HepG2 (cell line): ENCODE data around the gene AK2. TPM values are rescaled to one million over a fixed set of nuclear protein-coding genes. Genes with fewer than 3 reads are reported as not detected.

Experiments
- ATAC-seq: fragments of 200-7000 bp; cut with Tn5 transposase; 3 replicates; pipeline ENCODE4 v1.9.1; 2020; ENCODE audit warnings: mild to moderate bottlenecking, moderate library complexity
- BruUV-seq: library from RNA; stranded (reverse); fragments of 400-500 nt; replicated peaks from 2 replicates; lab custom pipeline; 2021; lab: Mats Ljungman, UMichigan
- CTCF ChIA-PET: fragments of 300-600 bp; formaldehyde crosslinking; extraction: SDS; loops from one replicate; lab custom pipeline; 2021; ENCODE audit warnings: low total read pairs, inconsistent platforms, low intra/inter-chr PET ratio; lab: Yijun Ruan, JAX
- POLR2A ChIA-PET: fragments of 350-600 bp; sonication (Branson Sonifier 250); formaldehyde crosslinking; loops from one replicate; lab custom pipeline; 2020; ENCODE audit warnings: antibody characterized with exemption, inconsistent platforms; lab: Yijun Ruan, JAX
- DNase-seq: peaks from one replicate; pipeline ENCODE4 v3.0.0-alpha.2; 2015; ENCODE audit warnings: low spot score
- FAIRE-seq: peaks from 3 replicates; lab custom pipeline; 2011; peaks lifted over from hg19 to GRCh38; lab: Jason Lieb, UNC
- H2AFZ ChIP-seq: one replicate; pipeline ENCODE4 v1.6.1; 2011; ENCODE audit warnings: low read length, inconsistent platforms
- H3K27ac ChIP-seq: fragments of 300-600 bp; 3 replicates; pipeline ENCODE4 v1.8.0; 2011; ENCODE audit warnings: mixed run types, mild to moderate bottlenecking, mixed read lengths, low read length, inconsistent platforms; ENCODE audit not compliant: insufficient read depth; ENCODE audit errors: extremely low read length
- H3K27me3 ChIP-seq, 2 experiments: fragments of 200-600 bp in 1 of 2; 2 replicates in 1 of 2; 3 replicates in 1 of 2; pipeline versions ENCODE4 v1.6.0 to v1.8.0; 2011; ENCODE audit warnings: low read length in 2 of 2, mild to moderate bottlenecking in 2 of 2, moderate library complexity in 2 of 2, inconsistent platforms in 1 of 2; ENCODE audit not compliant: insufficient read depth in 2 of 2, control insufficient read depth in 1 of 2
- H3K36me3 ChIP-seq, 2 experiments: fragments of 200-600 bp in 1 of 2; replicated peaks in 1 of 2; 2 replicates in 1 of 2; 3 replicates in 1 of 2; pipeline versions ENCODE4 v1.5.1 to v1.8.0; 2011; ENCODE audit warnings: low read length in 2 of 2, inconsistent platforms in 1 of 2; ENCODE audit not compliant: insufficient read depth in 2 of 2, control insufficient read depth in 1 of 2
- H3K4me1 ChIP-seq: 2 replicates; pipeline ENCODE4 v1.5.1; 2012; ENCODE audit warnings: low read length, inconsistent platforms; ENCODE audit not compliant: insufficient read depth
- H3K4me2 ChIP-seq: 2 replicates; pipeline ENCODE4 v1.6.0; 2011; ENCODE audit warnings: low read depth, low read length, inconsistent platforms
- H3K4me3 ChIP-seq, 3 experiments: fragments of 200-600 bp in 1 of 3; sonication (generic), shearing (Covaris generic) in 1 of 3; replicated peaks in 1 of 3; 2 replicates each; pipeline ENCODE4 v1.5.1; 2011 to 2016; ENCODE audit warnings: low read length in 3 of 3, inconsistent platforms in 2 of 3, low read depth in 2 of 3, mild to moderate bottlenecking in 2 of 3, control low read depth in 1 of 3, mixed read lengths in 1 of 3; ENCODE audit not compliant: insufficient read depth in 1 of 3
- H3K79me2 ChIP-seq: one replicate; pipeline ENCODE4 v1.6.1; 2011; ENCODE audit warnings: low read length, inconsistent platforms; ENCODE audit not compliant: insufficient read depth
- H3K9ac ChIP-seq: 2 replicates; pipeline ENCODE4 v1.6.0; 2011; ENCODE audit warnings: mild to moderate bottlenecking, low read depth, low read length, inconsistent platforms; ENCODE audit not compliant: insufficient read depth
- H3K9me3 ChIP-seq: 2 replicates; pipeline ENCODE4 v1.5.1; 2012; ENCODE audit warnings: mild to moderate bottlenecking, low read length
- H4K20me1 ChIP-seq: 2 replicates; pipeline ENCODE4 v1.6.0; 2011; ENCODE audit warnings: inconsistent platforms, mild to moderate bottlenecking, low read length, moderate library complexity; ENCODE audit not compliant: insufficient read depth
- AHR ChIP-seq: IDR thresholded peaks from 2 replicates; pipeline ENCODE4 v1.6.1; 2018; ENCODE audit warnings: missing genetic modification reagents, missing compliant biosample characterization
- HOXD1 ChIP-seq: sonication (generic); formaldehyde crosslinking; IDR thresholded peaks from 2 replicates; pipeline ENCODE4 v1.5.0; 2020; ENCODE audit warnings: missing genetic modification reagents
- PAX8 ChIP-seq: sonication (generic); formaldehyde crosslinking; IDR thresholded peaks from 2 replicates; pipeline ENCODE4 v1.8.0; 2022; ENCODE audit warnings: mild to moderate bottlenecking, missing genetic modification reagents, borderline replicate concordance
- SAFB2 ChIP-seq: sonication (generic); formaldehyde crosslinking; IDR thresholded peaks from 2 replicates; pipeline ENCODE4 v1.5.1; 2020; ENCODE audit warnings: missing genetic modification reagents, low read depth, mild to moderate bottlenecking, borderline replicate concordance
- TAF15 ChIP-seq: fragments of 200-400 bp; formaldehyde crosslinking; IDR thresholded peaks from one replicate; pipeline ENCODE4 v1.6.1; 2018; ENCODE audit warnings: mild to moderate bottlenecking, low read depth, low read length; ENCODE audit not compliant: poor library complexity, severe bottlenecking
- ZC3H13 ChIP-seq: sonication (generic); formaldehyde crosslinking; IDR thresholded peaks from 2 replicates; pipeline ENCODE4 v1.8.1; 2023; ENCODE audit warnings: mild to moderate bottlenecking, missing genetic modification reagents, moderate library complexity
- ZC3H4 ChIP-seq: sonication (generic); formaldehyde crosslinking; IDR thresholded peaks from 2 replicates; pipeline ENCODE4 v1.4.0; 2020; ENCODE audit warnings: missing genetic modification reagents, borderline replicate concordance
- ZKSCAN1 ChIP-seq: fragments of 150-350 bp; IDR thresholded peaks from 2 replicates; pipeline ENCODE4 v1.6.1; 2014; ENCODE audit warnings: low read length
- ZNF136 ChIP-seq: sonication (generic); formaldehyde crosslinking; IDR thresholded peaks from 2 replicates; pipeline ENCODE4 v1.8.1; 2022; ENCODE audit warnings: low read depth, mild to moderate bottlenecking, moderate library complexity, missing genetic modification reagents
- ZNF224 ChIP-seq: sonication (generic); formaldehyde crosslinking; IDR thresholded peaks from 2 replicates; pipeline ENCODE4 v1.5.0; 2020; ENCODE audit warnings: mild to moderate bottlenecking, missing genetic modification reagents
- ZNF543 ChIP-seq: sonication (generic); formaldehyde crosslinking; IDR thresholded peaks from 2 replicates; pipeline ENCODE4 v1.4.0; 2020; ENCODE audit warnings: mild to moderate bottlenecking, missing genetic modification reagents
- ZNF737 ChIP-seq: sonication (generic); formaldehyde crosslinking; IDR thresholded peaks from 2 replicates; pipeline ENCODE4 v1.5.0; 2020; ENCODE audit warnings: missing genetic modification reagents, mild to moderate bottlenecking, borderline replicate concordance
- WGBS: methylation state at CpG from one replicate; pipeline ENCODE4 v1.1.6; 2017; ENCODE audit warnings: low lambda C conversion rate; 5-methylcytosine and 5-hydroxymethylcytosine counted together
- in situ Hi-C: cut with HindIII; loops from 2 replicates; pipeline ENCODE4 v1.10.0; 2017; ENCODE audit warnings: low pct_unique_long_range_greater_than_20kb; ENCODE audit not compliant: extremely low pct_ligation_motif_present
- intact Hi-C: fragments of 100-400 bp; cut with micrococcal nuclease; formaldehyde crosslinking; loops from one replicate; pipeline ENCODE4 v1.10.0; 2022; ENCODE audit not compliant: unreplicated experiment
- polyA plus RNA-seq, 8 experiments: library from polyadenylated mRNA; depleted of rRNA in 3 of 8; stranded (reverse) in 7 of 8; unstranded in 1 of 8; fragments of >200 nt; fragmentation: Illumina TruSeq in 4 of 8; extraction: Trizol in 4 of 8; gene quantifications; 2 replicates each; pipeline versions ENCODE4 v1.2.1 to v1.2.3, GENCODE V29; 2011 to 2016; ENCODE audit warnings: low read depth in 4 of 8, missing spikeins in 1 of 8, mixed read lengths in 1 of 8; ENCODE audit not compliant: insufficient read depth in 1 of 8
- total RNA-seq, 5 experiments: library from RNA; depleted of rRNA; stranded (reverse); fragments of >200 nt; fragmentation: Illumina TruSeq; extraction: Trizol; gene quantifications; 2 replicates each; pipeline ENCODE4 v1.2.3, GENCODE V29; 2016; ENCODE audit warnings: low read depth in 1 of 5
- TF ChIP-seq, protein P1 (sequence below): sonication (generic); formaldehyde crosslinking; conservative IDR thresholded peaks from 2 replicates; pipeline ENCODE4 v1.4.0; 2020; ENCODE audit warnings: missing genetic modification reagents
- TF ChIP-seq, protein P2 (sequence below): sonication (generic); formaldehyde crosslinking; IDR thresholded peaks from 2 replicates; pipeline ENCODE4 v1.5.0; 2020; ENCODE audit warnings: mild to moderate bottlenecking, missing genetic modification reagents, moderate library complexity

Gene AK2
- total and polyA plus RNA-seq, 2 of the 13 experiments (the other 11 are each of a cell fraction or from before 2014, with no cell fraction given): 170 to 188 TPM

DNA sequence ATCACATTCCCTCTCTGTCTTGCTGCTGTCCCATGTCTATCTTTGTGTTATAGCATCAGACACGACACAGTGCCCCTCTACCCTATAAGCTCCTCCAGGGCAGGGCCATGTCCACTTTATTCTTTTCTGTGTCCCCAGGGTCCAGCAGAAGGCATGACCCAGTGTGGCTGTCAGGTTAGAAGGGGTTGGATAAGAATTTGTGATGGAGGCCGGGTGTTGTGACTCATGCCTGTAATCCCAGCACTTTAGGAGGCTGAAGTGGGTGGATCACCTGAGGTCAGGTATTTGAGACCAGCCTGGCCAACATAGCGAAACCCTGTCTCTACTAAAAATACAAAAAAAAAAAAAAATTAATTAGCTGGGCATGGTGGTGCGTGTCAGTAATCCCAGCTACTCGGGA, 45.8 kb downstream of the AK2 start:
- BruUV-seq: no TSS peak
- TF ChIP-seq PAX8 (CRISPR knock-in tag): no peak
- no peak for TF ChIP-seq HOXD1 (CRISPR knock-in tag)
- TF ChIP-seq ZNF136 (CRISPR knock-in tag): no peak
- TF ChIP-seq ZKSCAN1: no peak
- TF ChIP-seq, all 625 proteins: peak for 0
- Histone ChIP-seq H3K9me3 (no peaks in the 10 kb centered on the region), H3K27me3 (no peaks in the 10 kb centered on the region), H3K79me2 (no peaks in the 10 kb centered on the region), H3K4me3 (no peak overlapping the region), H4K20me1 (no peaks in the 10 kb centered on the region), H3K27ac (no peak overlapping the region), H3K4me2 (no peak overlapping the region), H3K4me1 (peaks cover 15% of the 10 kb centered on the region), H2AFZ (no peak overlapping the region), H3K9ac (no peak overlapping the region), H3K36me3 (no peaks in the 10 kb centered on the region)
- intact Hi-C loops (no loop called here), in situ Hi-C loops (no loop called here)
- FAIRE-seq: no peak
- ATAC-seq: no peak
- no peak for DNase-seq
- POLR2A ChIA-PET: no interaction called here
- CTCF ChIA-PET: no interaction called here
- WGBS: 68% methylated on average over 5 of the region's 5 CpGs

DNA sequence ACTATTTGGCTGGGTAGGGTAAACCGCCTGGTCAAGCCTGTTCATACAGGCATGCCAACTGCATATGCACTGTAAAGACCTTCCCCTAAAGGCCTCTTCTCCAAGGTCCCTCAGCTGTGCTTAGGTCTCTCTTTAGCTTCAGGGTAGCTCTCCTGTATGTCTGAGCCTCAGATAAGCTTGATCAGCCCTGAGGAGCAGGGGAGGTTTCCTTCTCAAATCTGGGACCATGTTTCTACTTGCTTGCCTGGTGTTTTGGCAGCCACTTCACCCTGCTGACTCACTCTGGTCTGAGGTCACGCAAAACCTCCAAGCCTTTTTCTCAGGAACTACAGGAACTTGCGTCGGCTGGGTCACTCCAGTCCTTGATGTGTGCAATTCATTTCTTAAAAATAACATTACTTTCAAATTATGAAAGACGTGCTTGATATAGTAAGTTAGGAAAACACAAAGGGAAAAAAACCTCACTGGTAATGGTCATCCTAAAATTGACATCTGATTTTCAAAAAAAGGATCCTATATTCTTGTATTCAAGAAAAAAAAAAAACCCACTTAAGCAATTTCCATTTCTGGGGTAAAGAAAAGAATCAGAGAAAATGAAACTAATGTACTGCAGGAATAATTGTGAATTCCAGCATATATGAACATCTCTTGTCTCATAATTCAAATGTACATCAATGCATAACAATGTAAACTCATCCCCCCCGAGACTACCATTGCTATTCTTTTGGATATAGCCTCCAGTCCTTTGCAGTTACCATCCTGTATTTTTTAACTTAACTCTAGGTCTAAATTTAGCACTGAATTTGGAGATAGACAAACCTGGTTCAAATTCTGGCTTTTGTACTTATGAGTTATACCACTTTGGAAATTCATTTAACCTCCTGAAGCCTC, 47.3 kb downstream of the AK2 start:
- intact Hi-C loops (no loop called here), in situ Hi-C loops (no loop called here)
- ATAC-seq (no peak), DNase-seq (no peak), FAIRE-seq (no peak)
- Histone ChIP-seq H2AFZ (no peak overlapping the region), H3K27ac (no peak overlapping the region), H3K79me2 (no peaks in the 10 kb centered on the region), H3K9me3 (no peaks in the 10 kb centered on the region), H4K20me1 (no peaks in the 10 kb centered on the region), H3K36me3 (no peaks in the 10 kb centered on the region), H3K4me2 (no peak overlapping the region), H3K4me3 (no peak overlapping the region), H3K4me1 (peaks cover 15% of the 10 kb centered on the region), H3K27me3 (no peaks in the 10 kb centered on the region), H3K9ac (no peak overlapping the region)
- CTCF ChIA-PET: no interaction called here
- TF ChIP-seq ZNF543 (CRISPR knock-in tag) (no peak), ZC3H13 (CRISPR knock-in tag) (no peak), ZNF136 (CRISPR knock-in tag) (no peak), ZNF224 (no peak), AHR (no peak), TAF15 (no peak), ZNF737 (CRISPR knock-in tag) (no peak), ZC3H4 (CRISPR knock-in tag) (no peak), SAFB2 (CRISPR knock-in tag) (no peak)
- TF ChIP-seq, protein P1, sequence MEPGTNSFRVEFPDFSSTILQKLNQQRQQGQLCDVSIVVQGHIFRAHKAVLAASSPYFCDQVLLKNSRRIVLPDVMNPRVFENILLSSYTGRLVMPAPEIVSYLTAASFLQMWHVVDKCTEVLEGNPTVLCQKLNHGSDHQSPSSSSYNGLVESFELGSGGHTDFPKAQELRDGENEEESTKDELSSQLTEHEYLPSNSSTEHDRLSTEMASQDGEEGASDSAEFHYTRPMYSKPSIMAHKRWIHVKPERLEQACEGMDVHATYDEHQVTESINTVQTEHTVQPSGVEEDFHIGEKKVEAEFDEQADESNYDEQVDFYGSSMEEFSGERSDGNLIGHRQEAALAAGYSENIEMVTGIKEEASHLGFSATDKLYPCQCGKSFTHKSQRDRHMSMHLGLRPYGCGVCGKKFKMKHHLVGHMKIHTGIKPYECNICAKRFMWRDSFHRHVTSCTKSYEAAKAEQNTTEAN (CRISPR knock-in tag): no peak
- TF ChIP-seq, protein P2, sequence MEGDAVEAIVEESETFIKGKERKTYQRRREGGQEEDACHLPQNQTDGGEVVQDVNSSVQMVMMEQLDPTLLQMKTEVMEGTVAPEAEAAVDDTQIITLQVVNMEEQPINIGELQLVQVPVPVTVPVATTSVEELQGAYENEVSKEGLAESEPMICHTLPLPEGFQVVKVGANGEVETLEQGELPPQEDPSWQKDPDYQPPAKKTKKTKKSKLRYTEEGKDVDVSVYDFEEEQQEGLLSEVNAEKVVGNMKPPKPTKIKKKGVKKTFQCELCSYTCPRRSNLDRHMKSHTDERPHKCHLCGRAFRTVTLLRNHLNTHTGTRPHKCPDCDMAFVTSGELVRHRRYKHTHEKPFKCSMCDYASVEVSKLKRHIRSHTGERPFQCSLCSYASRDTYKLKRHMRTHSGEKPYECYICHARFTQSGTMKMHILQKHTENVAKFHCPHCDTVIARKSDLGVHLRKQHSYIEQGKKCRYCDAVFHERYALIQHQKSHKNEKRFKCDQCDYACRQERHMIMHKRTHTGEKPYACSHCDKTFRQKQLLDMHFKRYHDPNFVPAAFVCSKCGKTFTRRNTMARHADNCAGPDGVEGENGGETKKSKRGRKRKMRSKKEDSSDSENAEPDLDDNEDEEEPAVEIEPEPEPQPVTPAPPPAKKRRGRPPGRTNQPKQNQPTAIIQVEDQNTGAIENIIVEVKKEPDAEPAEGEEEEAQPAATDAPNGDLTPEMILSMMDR (CRISPR knock-in tag): no peak
- BruUV-seq: no TSS peak
- POLR2A ChIA-PET: interaction anchor here (1.3 kb wide), 1 partner anchor 24 kb away, joined by 3 read pairs; no protein-coding TSS in a partner anchor
- WGBS: 70% methylated on average over 6 of the region's 6 CpGs
